NCI-H1436 (cell line): ENCODE results near the gene SNX14.

Source experiments
- DNase-seq: peaks from one replicate; lab custom pipeline; 2025; lab: John Stamatoyannopoulos, UW

The SNX14 gene

DNA sequence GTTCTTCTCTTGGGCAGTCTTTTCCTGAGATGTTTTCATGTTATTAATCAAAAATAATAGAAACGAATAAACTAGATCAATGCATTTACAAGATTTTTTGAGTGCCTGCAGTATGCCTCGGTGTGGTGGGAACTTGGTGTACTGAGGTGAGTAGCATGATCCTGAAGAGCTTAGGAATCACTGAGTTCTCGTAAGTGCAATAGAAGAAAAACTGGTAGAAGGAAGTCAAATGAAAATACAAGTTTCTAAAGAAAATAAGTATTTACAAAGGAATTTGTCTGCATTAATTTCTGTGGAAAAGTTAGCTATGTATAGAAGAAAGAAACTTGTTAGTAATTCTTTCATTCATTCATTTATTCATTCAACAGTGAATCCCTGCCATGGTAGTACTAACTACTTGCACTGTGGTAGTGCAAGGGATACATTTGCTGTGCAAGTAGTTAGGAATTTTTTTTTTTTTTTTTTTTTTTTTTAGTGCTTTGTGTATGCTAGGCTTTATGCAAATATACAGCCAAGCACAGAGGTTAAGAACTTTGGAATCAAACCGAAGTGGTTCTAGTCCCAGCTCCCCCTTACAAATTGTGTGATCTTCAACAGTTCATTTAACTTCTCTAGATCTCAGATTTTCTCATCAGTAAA lies 129.9 kb downstream of the SNX14 start:
- DNase-seq, result no peak

DNA sequence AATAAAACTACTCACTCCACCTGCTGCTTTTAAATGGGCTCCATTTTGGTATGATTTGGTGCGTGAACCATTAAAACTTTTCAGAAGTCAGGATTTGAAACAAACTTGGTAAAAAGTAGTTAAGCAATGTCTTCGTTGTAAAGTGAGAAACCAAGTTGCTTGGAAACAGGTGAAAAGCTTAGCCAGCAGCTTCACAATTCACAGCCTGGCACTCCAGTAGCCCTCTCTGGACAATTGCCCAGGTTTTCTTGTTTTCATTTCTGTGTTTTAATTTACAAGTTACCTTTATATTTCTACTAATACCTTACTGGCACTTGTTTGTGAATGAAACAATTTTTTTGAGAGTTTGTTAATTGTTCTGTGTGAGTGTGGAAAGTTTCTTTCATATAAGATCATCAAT lies 131.0 kb downstream of the SNX14 start:
- DNase-seq, result no peak

DNA sequence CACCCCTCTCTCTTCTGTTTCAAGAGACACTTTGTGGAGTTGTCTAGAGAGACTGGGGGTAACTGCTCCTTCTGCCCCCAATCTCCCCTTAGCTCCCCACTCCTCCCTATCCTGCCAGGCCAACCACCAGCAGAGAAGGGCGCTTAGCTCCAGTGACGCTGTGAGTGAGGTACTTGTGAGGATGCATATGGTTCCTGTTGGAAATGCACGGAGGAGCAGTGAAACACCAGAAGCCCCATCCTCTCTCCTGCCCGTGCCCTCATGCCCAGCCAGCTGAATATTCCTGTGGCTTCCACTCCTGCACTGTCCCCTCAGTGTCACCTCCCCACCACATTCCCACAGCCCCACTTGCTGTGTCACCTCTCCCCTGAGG lies 131.9 kb downstream of the SNX14 start:
- no peak for DNase-seq

DNA sequence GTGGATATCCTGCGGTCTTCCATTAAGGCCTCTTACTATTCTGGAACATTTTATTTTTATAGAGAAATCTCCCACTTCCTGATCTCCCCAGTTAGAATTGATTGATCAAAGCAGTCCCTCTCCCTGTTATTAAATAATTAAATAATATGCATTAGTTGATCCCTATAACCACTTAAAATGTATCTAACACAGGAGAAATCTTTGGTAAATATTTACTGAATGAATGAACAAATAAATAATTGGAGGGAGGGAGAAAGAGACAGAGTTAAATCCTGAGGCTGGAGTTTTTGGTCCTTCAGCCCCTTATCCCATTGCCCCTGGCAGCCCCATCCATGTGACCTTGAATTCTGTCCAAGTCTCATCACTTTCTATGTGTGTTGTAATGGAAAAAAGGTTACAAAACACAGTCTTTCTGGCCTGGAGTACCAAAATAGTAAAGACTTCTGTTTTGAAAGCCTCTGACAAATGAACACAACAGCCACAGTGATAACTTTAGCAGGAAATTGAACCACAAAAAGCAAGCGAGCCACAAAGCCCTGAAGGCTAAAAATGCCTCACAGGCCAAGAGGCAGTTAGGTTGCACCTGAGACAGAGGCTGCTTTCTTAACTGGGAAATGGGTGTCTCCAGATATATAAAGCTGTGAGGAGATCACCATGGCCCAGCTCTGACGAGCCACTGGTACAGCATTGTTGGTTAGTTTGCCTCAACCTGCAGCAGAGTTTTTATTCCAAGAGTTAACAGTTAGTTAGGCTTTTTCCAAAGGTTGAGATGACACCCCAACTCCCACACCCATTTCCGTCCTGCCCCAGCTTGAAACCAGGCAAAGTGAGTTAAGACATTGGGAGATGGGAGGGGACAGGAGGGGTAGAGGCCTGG lies 132.5 kb downstream of the SNX14 start:
- no peak for DNase-seq

DNA sequence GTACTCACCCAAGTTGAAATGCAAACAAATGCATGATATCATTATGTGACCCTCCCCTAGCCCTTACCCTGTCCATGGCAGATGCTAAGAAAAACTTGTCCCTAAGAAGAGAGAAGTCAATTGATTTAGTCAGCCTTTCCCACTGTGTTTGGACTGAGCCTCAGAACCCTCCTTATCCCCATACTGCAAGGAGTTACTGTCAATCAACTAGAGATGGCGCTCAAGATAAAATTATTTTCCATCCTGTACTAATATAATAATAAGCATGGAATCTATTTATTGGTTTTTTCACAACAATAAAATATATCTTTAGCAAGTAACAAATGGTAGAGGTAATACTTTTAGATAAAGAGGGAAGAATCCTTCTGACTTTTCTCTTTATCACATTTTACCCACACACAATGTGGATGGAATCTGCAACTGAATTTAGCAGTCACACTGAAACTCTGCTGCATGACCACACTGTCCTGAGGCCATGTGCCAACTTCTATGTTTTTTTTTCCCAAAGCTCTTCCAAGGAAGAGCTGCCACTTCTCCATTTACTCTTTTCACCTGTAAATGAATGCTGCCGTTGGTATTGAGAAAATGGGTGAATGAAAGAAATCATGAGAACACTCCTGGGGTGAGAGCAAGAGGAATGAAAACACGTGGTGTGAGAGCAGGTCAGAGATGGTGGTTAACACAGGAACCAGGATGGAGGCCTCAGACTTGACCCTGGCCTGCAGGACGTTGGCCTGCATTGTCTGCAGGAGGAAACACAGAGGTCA lies 133.3 kb downstream of the SNX14 start:
- no peak for DNase-seq

DNA sequence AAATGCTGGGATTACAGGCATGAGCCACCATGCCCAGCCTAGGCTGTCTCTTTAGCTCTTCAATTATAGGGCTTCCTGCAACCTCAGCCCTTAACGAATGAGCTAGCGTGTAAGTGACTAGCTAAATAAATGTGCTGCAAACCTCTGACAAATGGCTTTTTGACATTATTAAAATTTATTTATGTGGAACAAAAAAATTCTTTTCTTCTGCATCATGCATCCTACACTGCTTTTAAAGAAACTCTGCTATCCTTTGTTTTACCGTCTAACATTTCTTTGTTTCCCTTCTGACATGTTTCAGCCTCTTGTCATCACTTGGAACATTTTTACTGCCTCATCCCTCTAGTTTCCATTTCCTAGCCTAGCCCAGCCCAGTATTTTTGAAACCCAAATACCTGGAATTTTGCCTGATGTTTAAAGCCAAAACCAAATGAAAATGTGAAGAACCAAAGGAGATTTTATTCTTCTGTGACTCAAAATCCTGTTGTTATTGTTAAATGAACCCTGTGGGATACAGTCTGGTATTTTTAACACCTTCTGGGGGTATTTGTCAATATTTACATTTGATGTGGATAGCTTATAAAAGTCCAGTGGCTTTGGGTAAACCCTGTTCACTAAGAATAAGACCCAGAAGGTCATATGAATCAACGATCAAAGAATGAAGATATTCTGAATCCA lies 134.3 kb downstream of the SNX14 start:
- no peak for DNase-seq

DNA sequence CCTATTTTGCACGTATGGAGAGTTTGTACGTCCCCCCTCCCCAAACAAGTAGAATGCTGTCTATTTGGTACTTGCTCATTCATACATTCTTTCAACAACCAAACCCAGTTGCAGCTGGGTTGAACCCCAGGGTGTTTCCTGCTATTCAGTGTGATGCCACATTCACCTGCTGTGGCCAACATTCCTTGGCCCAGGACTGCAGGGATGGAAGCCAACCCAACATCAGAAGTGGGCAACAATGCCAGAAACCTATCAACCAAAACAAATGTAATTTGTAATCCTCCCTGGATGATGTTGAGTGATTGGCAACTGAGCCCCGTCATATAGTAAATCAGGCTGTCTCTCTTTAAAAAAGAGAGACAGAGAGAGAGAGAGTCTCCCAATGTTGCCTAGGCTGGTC lies 134.9 kb downstream of the SNX14 start:
- DNase-seq, result no peak

DNA sequence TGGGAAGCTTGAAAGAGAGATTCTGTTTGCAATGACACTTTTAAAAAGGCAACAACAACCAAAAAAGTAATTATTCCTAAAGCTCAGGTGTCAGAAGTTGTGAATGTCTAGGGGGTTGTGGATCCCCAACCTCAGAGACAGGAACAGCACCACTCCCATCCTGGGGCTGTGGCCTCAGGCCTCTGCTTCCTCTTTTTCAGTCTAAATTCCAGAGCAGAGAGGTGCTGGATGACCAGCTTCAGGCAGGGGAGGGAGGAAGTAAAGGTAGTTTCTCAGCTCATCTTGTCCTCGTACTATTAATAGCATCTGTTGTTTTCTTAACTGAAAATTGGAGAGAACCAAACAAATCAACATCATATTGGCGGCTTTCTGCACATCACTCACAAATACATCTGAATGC lies 135.5 kb downstream of the SNX14 start:
- no peak for DNase-seq

DNA sequence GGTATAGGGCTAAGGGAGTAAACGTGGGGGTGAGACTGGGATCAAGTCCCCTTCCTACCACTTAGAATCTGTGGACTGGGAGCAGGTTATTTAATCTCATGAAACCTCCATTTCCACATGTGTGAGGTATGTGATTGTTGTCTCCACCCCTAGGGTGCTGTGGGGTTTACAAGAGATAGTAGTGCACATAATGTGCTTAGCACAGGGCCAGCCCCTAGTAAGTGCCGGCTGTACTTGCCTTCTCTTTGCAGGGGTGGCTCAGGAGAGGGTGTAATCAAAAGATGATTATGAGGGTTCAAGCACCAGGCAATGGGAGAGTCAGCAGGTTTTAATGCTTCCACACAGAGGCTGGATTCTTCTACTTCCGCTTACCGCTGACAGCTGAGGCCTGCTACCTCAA lies 136.9 kb downstream of the SNX14 start:
- no peak for DNase-seq
